HG03095 (cell line): ENCODE results near the gene FAM193B.
"Not testable (repeated sequence)": the region's sequence is repeated elsewhere in the genome, so short reads cannot be mapped to it uniquely, and the experiment has no call there.

Source experiments
- ATAC-seq: cut with Tn5 transposase; IDR thresholded peaks from one replicate; pipeline ENCODE4 v1.9.1; 2021; ENCODE audit warnings: moderate library complexity; ENCODE audit not compliant: unreplicated experiment

The FAM193B gene

DNA sequence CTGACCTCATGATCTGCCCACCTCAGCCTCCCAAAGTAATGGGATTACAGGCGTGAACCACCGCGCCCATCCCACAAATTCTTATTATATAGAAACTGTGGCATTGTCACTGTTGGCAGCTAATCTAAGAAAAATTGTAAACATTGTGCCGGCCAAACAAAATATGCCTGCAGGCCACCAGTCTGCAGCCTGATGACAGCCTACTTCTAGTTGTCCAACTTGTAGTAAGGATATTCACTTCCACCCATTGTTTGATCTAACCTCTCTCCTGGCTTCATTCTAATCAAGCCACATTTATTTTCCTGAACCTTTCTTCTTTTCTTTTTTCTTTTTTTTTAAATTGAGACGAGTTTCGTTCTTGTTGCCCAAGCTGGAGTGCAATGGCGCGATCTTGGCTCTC lies 24.0 kb upstream of the FAM193B start:
- no peak for ATAC-seq

DNA sequence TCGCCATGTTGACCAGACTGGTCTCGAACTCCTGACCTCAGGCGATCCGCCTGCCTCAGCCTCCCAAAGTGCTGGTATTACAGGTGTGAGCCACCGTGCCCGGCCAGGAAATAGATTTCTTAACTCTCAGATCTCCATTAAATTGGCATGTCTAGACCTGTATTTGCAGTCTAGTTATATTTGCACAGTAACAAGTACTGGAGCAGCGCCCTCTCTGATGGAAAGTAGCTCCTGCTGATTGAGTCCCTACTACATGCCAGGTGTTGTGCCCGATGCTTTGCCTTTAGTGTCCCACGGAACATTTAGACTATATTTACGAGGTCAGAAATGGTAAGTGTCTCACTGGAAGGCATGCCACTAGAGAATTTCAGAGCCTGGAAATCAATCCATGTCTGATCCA lies 21.8 kb upstream of the FAM193B start:
- no peak for ATAC-seq

DNA sequence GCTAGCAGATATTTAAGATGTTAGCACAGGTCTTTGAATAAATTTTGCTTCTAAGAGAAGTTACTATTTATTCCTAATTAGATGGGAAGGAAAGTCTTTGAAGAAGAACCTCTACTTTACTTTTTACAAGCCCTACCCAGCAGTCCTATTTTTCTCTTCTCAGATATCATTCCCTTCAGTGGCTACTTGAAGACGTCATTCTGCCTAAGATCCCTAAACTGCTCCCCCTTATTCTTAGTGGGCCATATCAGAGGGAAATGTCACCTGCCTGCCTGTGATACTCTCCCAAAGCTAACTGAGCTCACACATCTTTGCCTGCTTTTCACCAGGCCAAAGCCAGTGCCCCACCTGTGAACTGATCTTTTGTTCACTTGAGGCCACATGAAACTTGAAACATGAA lies 21.1 kb upstream of the FAM193B start:
- ATAC-seq = no peak

DNA sequence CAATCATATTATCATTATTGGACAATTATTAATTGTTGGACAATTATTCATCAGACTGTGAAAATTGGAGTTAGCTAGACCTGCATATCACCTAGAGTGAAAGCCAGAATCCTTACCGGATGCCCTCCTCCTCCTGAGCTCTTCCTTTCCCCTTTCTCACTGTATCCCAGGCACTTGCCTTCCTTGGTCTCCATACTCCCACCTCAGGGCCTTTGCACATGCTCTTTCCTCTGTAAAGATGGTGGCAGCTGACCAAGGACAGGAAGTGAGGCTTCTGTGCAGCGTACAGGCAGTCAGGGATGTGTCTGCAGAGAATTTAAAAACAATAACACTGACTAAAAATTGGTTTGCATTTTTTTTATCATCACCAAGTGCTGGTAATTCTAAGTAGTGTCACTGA lies 15.5 kb upstream of the FAM193B start:
- ATAC-seq = no peak

DNA sequence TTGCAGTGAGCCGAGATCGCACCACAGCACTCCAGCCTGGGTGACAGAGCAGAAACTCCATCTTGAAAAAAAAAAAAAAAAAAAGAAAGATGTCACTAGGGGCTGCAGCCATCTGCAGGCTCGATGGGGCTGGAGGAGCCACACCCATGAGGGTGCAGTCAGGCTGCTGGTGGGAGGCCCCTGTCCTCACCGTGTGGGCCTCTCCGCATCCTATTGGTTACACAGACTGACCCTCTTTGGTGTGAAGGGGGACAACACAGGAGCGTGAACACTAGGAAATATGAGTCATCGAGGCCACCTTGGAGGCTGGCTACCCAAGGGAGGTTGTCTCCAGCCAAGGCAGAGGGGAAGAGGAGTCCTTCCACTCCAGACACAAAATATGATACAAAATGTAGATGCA lies 14.0 kb upstream of the FAM193B start:
- no peak for ATAC-seq

DNA sequence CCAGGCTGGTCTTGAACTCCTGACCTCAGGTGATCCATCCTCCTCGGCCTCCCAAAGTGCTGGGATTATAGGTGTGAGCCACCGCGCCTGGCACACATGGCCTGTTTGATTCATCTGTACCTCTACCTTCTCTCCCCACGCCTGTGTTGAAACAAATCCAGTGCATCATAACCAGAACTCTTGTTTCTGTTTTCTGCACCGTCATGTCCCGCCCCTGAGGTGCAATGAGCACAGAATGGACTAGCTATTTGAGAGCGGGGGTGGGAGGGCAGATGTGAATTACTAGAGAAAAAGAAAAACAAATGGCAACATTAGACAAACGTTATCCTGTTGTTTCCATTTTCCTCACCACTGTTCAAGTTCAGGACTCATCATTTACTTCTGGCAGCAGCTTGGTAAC lies 10.7 kb upstream of the FAM193B start:
- ATAC-seq = no peak

DNA sequence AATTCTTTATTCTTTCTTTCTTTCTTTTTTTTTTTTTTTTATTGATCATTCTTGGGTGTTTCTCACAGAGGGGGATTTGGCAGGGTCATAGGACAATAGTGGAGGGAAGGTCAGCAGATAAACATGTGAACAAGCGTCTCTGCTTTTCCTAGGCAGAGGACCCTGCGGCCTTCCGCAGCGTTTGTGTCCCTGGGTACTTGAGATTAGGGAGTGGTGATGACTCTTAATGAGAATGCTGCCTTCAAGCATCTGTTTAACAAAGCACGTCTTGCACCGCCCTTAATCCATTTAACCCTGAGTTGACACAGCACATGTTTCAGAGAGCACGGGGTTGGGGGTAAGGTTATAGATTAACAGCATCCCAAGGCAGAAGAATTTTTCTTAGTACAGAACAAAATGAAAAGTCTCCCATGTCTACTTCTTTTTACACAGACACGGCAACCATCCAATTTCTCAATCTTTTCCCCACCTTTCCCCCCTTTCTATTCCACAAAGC lies 5.1 kb upstream of the FAM193B start:
- ATAC-seq = not testable (repeated sequence)

DNA sequence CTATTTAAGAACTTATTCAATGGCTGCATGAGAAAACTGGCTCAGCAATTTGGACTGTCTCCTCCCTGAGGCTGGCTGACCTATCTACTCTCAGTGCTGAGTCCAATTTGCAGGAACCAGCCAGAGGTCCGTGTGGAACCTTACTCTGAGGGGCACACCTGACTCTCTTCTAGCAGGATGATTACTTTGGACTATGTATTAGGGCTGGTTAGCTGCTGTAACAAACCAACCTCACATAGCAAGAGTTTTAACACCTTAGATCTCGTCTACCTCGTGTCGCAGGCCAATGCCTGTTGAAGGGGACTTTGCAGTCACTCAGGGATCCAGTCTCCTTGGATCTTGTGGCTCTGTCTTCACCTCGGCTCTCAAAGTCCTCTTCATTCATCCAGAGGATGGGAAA lies 3.4 kb upstream of the FAM193B start:
- no peak for ATAC-seq

DNA sequence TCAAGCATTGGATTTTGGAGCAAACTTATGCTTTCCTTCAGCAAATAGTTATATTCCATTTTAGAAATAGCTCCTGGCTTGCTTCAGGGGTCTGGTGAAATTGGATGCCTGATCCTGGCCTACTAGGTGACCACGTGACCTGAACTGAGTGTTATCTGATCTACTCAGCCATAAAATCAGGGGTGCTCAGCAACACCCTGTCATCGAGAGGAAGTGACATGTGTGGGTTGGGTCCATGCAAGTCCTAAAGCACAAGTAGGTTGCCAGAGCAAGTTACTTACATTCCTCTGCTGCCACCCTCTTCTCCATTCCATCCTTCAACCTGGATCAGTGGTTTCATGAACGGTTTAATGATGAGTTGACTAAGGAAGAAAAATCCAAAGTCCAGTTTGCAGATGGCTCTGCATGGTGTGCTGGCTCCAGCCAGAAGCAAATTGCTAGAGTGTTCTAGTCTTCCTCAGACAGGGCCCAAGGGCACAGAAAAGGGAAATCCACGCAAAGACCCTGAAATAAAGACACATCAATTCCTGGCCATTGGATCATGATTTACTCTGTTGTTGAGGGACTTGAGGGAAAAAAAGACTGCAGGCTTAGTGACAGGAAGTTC lies 2.8 kb upstream of the FAM193B start:
- no peak for ATAC-seq

DNA sequence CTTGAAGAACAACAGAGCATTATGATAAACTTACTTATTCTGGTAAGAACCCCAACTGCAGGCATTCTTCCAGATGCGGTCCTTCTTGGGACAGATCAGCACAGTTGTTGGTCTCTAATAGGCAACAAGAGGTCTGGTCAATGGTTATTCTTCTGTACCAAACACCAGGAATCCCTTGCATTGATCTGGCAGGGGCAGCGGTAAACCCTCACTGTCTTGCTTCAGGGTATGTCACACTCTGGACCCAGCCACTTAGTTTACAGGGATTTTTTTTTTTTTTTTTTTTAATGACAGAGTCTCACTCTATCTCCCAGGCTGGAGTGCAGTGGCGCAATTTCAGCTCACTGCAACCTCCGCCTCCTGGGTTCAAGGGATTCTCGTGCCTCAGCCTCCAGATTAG lies 1.3 kb upstream of the FAM193B start:
- ATAC-seq = no peak

DNA sequence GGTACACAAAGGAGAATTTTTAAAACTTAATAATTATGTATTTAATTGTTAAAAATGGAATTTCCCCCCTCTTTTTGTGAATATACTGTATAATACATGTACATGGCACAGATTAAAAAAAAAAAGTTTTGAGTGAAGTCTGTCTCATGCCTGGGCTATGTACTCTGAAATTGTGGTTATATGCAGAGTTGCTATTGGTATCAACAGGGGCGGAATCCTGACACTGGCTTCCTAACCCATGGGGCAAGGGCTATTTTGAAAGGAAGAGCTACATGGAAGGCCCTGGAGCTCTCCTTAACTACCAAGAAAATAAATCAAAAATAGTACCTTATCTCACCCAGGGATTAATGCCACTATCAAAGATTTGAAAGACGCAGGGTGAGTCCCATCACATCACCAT lies 865 bp upstream of the FAM193B start:
- ATAC-seq = no peak

DNA sequence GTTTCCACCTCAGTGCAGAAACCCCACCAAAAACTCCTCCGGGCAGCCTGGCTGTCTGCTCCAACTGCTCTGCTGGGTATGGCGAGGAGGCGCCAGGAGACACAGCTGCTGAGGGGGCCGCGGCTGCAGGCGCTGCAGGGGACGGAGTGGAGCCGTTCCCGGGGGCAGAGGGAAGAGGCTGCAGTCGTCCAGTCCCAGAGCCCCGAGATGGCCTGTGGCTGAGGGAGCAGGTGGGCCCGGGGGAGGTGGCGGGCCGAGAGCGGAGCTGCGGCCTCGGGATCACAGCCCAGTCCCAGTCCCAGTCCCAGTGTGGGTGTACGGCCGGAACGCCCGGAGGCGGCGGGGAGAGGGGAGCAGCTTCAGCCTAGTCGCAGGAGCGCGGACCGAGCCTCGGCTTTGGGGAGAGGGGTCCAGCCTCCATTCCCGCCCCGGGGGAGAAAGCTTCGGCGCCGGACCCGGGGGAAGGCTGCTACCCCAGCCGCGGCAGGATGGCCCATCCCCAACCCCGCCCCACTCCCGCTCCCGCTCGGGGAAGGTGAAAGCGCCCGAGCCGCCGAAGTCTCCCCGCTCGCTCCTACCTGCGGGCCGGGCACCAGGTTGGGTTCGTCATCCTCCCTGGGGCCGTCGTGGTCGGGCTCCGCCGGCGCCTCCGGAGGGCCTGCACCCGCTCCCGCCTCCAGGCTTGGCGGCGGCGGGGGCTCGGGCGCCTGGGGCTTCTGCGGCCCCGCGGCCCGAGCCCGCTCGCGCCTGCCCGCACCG lies 513 bp downstream of the FAM193B start:
- ATAC-seq = peak; percentile 40

DNA sequence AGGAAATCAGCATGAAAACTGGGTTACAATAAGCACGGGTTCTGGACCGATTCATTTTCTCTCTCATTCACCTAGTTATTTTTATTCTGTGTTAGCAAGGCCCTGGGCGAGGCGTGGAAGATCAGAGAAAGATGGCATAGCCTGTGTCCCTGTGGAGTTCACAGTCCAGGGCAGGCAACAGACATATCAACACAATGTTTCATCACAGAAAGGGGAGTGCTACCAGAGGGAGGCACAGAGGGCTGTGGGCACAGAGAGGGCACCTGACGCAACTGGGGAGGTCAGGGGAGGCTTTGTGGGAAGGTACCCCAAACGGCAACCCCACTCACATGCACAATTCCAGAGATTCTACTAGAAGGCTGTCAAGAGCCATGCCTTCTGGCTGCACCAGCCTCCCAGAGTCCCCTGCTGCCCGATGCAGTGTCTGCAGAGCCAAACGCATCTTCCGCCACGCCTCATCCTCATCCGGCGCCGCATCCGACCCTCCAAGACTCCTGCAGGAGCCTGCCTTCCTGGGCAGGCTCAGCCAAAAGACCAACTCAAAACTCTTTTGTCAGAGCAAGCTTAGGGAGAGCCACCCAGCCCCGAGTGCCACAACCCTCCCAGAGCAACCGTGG lies 1.4 kb downstream of the FAM193B start:
- no peak for ATAC-seq

DNA sequence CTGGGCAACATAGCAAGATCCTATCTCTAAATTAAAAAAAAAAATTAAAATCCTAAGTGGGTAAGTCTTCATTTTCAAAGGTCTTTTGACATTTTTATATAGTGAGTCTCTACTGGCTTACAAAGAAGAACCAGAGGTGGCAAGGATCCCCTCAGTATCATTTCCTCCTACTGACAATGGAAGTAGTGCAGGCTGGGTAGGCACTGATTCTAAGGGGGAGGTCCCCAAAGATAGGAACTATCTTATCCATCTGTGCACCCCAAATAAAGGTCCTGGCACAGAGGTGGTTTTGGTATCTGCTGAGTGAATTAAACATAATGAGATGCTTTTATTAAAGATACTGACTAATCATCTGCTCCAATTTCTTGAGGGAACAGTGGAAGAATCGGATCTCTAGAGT lies 4.2 kb downstream of the FAM193B start:
- no peak for ATAC-seq

DNA sequence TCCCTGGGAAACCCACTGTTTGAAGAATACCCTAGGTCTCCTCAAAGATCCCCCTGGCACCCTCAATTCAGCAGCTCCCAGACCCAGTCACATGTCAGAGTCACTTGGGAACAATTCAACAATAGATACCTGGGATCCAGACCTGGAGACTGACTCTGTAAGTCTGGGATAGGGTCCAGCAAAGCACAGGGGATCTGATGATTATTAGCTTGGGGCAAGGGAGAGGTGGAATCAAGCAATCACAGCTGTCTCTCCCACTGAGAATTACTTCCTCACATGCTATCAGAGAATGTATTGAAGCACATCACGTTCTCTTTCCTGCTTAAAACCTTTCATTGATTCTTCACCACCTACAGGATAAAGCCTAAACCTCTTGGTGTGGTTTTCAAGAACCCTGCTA lies 5.9 kb downstream of the FAM193B start:
- no peak for ATAC-seq

DNA sequence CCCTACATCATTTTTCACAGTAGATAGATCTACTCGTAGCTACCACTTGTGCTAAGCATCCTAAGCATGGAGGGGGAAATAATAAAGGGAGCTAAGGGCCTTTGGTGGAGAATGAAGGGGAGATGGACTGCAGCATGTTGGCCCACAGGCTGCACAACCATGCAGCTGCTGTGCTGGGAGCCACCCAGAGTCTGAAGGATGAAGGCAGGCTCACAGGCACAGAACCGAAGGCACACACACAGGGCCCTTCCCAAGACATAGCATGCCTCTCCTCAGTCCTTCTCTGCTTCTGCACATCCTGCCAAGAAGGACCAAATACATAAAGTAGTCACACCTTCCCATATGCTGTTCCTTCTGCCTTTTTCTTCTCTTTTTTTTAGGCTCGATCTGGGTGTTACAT lies 6.6 kb downstream of the FAM193B start:
- no peak for ATAC-seq

DNA sequence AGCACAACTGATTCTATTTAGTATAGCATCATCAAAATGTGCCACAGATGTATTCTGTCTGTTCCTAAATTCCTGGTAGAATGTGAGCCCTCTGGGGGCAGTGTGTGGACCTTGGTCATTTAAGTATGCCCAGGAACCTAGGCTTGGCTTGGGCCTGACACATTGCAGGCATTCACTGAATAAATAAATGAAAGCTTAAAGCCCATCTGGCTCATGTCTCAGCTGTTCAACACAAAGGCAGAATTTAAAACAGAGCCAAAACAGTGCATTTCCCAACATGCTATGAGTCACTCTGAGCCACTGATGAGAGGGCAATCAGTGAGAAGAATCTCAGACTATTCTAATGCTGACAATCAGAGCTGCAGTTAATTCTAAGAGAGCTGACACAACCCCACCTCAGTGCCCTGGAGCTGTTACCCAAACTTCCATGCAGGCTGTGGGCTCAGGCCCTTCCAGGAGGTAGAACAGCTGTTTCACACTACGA lies 8.1 kb downstream of the FAM193B start:
- no peak for ATAC-seq

DNA sequence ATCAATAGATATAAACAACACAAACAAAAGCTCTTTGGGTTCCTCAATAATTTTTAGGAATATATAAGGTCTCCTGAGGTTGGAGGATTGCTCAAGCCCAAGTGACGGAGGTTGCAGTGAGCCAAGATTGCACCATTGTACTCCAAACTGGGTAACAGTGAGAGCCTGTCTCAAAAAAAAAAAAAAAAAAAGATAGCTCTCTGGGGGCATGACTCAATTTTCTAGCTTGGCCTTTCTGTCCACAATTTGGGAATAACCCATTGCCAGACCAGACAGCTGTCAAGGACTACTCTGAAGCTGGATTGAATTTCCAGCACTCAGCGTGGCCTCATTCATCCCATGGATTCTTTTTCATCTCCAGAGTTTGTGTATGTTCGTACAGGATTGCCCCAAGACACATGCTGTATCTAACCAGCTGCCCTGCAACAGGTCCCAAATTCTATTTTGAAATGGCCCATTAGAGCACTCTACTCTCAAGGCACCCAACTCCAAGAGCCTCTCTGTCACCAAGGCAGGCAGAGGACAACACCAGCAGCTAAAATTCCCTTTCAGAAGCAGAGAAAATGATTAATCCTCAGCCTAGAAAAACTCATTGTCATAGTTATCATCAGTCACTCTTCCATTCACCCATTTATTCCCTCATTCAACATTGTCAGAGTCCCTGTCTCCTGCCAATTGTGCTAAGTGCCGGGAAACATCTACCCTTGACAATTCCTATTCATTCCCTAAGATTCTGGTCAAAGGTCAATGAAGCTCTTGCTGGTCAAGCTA lies 8.7 kb downstream of the FAM193B start:
- no peak for ATAC-seq

DNA sequence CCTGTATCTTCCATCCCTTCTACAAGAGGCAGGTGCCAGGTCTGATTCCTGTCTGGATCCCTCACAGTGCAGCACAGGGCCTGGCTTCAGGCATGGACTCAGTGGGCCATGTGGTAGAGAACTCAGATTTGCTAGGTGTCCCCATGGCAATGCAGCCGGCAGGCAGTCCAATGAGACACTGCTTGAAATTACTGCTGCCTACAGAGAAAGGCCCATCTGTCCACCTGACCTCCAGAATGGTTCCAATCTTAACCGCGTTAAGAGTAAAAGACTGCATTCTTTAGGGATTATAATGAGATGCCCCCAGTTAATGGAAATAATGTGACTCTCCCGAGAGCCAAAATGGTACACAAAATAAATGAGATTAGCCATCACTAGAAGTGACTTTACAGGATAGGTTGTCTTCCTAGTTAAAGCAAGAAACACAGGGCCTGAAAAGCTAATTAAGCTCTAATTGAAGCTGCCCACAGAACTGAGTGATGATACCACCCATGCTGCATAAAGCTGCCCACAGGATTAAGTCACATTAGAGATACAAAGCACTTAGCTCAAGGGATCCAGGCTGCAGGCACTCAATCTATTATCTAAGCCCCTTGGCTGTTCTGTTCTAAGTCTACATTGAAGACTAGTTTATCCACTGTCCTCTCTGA lies 11.4 kb downstream of the FAM193B start:
- ATAC-seq = no peak

DNA sequence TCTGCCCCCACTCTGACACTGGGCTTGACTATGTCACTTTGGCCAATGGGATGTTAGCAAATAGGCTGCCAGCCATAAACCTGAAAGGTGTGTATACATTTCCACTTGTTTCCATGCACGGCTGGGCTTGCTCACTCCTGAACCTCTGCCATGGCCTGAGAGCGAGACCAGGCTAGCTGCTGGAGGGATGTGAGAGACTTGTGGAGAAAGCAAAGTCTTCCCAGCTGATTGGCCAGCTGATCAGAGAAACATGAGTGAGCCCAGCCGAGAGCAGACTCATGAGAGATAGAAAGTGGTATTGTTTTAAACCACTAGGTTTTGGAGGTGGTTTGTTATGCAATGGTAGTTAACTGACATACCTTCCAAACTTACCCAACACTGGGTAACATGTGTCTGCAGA lies 13.9 kb downstream of the FAM193B start:
- ATAC-seq = no peak

DNA sequence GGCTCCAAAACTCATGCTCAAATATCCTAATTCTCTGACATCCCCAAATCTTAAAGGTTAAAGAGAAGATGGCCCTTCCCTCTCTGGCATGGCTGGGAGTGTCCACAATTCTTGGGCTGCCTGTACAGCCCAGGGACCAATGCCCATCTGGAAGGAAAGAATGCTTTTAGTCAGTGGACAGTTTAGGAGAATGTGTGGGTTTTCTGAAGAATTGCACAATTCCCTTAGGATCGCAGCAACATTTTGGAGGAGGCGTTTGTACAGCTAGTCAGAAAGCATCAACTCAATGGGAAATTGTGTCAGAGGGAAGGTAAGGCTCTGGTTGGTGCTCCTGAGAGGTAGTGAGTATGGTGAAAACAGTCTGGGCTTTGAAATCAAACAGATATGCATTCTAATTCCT lies 15.0 kb downstream of the FAM193B start:
- ATAC-seq = no peak
